Liver (tissue), 9 donors: ENCODE results near the gene LLGL2. TPM values are rescaled to one million over a fixed set of nuclear protein-coding genes. Genes with fewer than 3 reads are reported as not detected.
A peak's percentile ranks its signal among the peaks of the same experiment; 100 is the strongest.

Experiments used
- DNase-seq: peaks from one replicate; pipeline ENCODE4 v3.0.0-alpha.2; 2017; ENCODE audit warnings: low spot score
- H3K27ac ChIP-seq, 2 donors: one replicate each; pipeline ENCODE4 v1.7.0; 2013; ENCODE audit warnings: inconsistent platforms in 2 of 2, low read length in 2 of 2, control low read depth in 1 of 2, low read depth in 1 of 2, mild to moderate bottlenecking in 1 of 2
- H3K27me3 ChIP-seq, 4 donors: one replicate each; pipeline versions ENCODE4 v1.6.1 to v1.7.0; 2013; ENCODE audit warnings: low read length in 3 of 4, inconsistent platforms in 1 of 4, mild to moderate bottlenecking in 1 of 4, moderate library complexity in 1 of 4; ENCODE audit not compliant: control insufficient read depth in 4 of 4, insufficient read depth in 4 of 4
- H3K36me3 ChIP-seq, 4 donors: one replicate each; pipeline versions ENCODE4 v1.6.1 to v1.7.0; 2013; ENCODE audit warnings: low read length in 3 of 4, mild to moderate bottlenecking in 3 of 4, low read depth in 1 of 4, moderate library complexity in 1 of 4; ENCODE audit not compliant: control insufficient read depth in 4 of 4, insufficient read depth in 3 of 4
- H3K4me1 ChIP-seq, 4 donors: one replicate each; pipeline versions ENCODE4 v1.6.1 to v1.7.0; 2013; ENCODE audit warnings: low read length in 3 of 4, mild to moderate bottlenecking in 3 of 4, moderate library complexity in 1 of 4; ENCODE audit not compliant: control insufficient read depth in 4 of 4, insufficient read depth in 4 of 4
- H3K4me3 ChIP-seq, 3 donors: one replicate each; pipeline versions ENCODE4 v1.6.1 to v1.7.0; 2013; ENCODE audit warnings: low read length in 3 of 3, control low read depth in 1 of 3, low read depth in 1 of 3, mild to moderate bottlenecking in 1 of 3
- H3K9ac ChIP-seq, 2 donors: one replicate each; pipeline ENCODE4 v1.7.0; 2013; ENCODE audit warnings: low read length in 2 of 2, mild to moderate bottlenecking in 2 of 2, moderate library complexity in 2 of 2, control low read depth in 1 of 2, low read depth in 1 of 2
- H3K9me3 ChIP-seq, 4 donors: one replicate each; pipeline versions ENCODE4 v1.6.1 to v1.7.0; 2013; ENCODE audit warnings: low read length in 3 of 4; ENCODE audit not compliant: control insufficient read depth in 4 of 4
- CTCF ChIP-seq: fragments of 150-350 bp; IDR thresholded peaks from 2 replicates; pipeline ENCODE4 v1.5.1; 2017; ENCODE audit warnings: improper control_type of control experiment, low read depth, low read length; ENCODE audit not compliant: missing input control
- EGR1 ChIP-seq, 2 donors: IDR thresholded peaks; 2 replicates each; pipeline ENCODE4 v1.6.1; 2016 to 2018; ENCODE audit warnings: antibody characterized with exemption in 2 of 2, low read depth in 2 of 2
- HNF4A ChIP-seq, 2 donors: conservative IDR thresholded peaks; 2 replicates each; pipeline ENCODE4 v1.6.1; 2016; ENCODE audit warnings: antibody characterized with exemption in 2 of 2, mild to moderate bottlenecking in 2 of 2
- JUND ChIP-seq, 2 donors: IDR thresholded peaks; 2 replicates each; pipeline ENCODE4 v1.6.1; 2016; ENCODE audit warnings: antibody characterized with exemption in 2 of 2
- NR2F2 ChIP-seq: IDR thresholded peaks from 2 replicates; pipeline ENCODE4 v1.6.1; 2016; ENCODE audit warnings: antibody characterized with exemption
- REST ChIP-seq: IDR thresholded peaks from 2 replicates; pipeline ENCODE4 v1.6.1; 2016; ENCODE audit warnings: antibody characterized with exemption, mild to moderate bottlenecking
- SP1 ChIP-seq: IDR thresholded peaks from 2 replicates; pipeline ENCODE4 v1.6.1; 2018; ENCODE audit warnings: antibody characterized with exemption, mild to moderate bottlenecking
- ZBTB33 ChIP-seq: IDR thresholded peaks from 2 replicates; pipeline ENCODE4 v1.6.1; 2016; ENCODE audit warnings: antibody characterized with exemption
- WGBS: extraction: QIAGEN DNeasy Blood & Tissue Kit; methylation state at CpG from one replicate; pipeline ENCODE4 v1.1.7; 2013; 5-methylcytosine and 5-hydroxymethylcytosine counted together
- polyA plus RNA-seq, 2 donors: library from polyadenylated mRNA; stranded (reverse) in 1 of 2; unstranded in 1 of 2; fragments of 200-250 nt in 1 of 2; fragments of >200 nt in 1 of 2; fragmentation: Nextera tagmentation in 1 of 2; extraction: Ambion mirVana in 1 of 2; gene quantifications; one replicate each; pipeline versions ENCODE4 v1.2.1 to v1.2.3, GENCODE V29; 2013 to 2015
- total RNA-seq, 2 donors: library from RNA; depleted of rRNA; stranded (reverse); fragments of >200 nt; gene quantifications; one replicate each; pipeline ENCODE4 v1.2.3, GENCODE V29; 2014
- donor health status: healthy.
- donor health status: healthy.
- donor health status: healthy.
- donor health status: healthy.
- donor health status: healthy.

LLGL2 gene
- total and polyA plus RNA-seq, 4 donors: 23.2 to 69.6 (median 38.5) TPM

GRCh38 chr17:75489511-75489955 lies 36.0 kb upstream of the LLGL2 start (continued):
- no peak for TF ChIP-seq REST
- TF ChIP-seq SP1: no peak
- TF ChIP-seq NR2F2: no peak
- TF ChIP-seq CTCF: no peak

- no peaks in the 10 kb centered on the region for H3K9me3 ChIP-seq
- peaks cover 0 to 39% (median 12%) of the 10 kb centered on the region in 4 donors for H3K36me3 ChIP-seq
- H3K4me3 ChIP-seq: no peak overlapping the region
- no peak overlapping the region for H3K9ac ChIP-seq
- peak overlapping the region in 1 of 2 donors; percentile 16 for H3K27ac ChIP-seq
- H3K4me1 ChIP-seq: peaks cover 0 to 22% (median 4%) of the 10 kb centered on the region in 4 donors
- 66% methylated on average over 14 of the region's 14 CpGs for WGBS
- no peak for DNase-seq
- TF ChIP-seq EGR1 (IDR thresholded peaks at IDR 0.05; ENCODE audit: low read depth in 2 of 2) (no peak), JUND (IDR thresholded peaks at IDR 0.05) (no peak)
- H3K27me3 ChIP-seq: no peaks in the 10 kb centered on the region
These were observed 35.2 kb upstream of the LLGL2 start for GRCh38 chr17:75490173-75490743.

GRCh38 chr17:75490953-75491649 lies 34.4 kb upstream of the LLGL2 start:
- Histone ChIP-seq H3K27ac (no peak overlapping the region), H3K36me3 (peaks cover 0 to 47% (median 15%) of the 10 kb centered on the region in 4 donors), H3K9me3 (no peaks in the 10 kb centered on the region), H3K9ac (no peak overlapping the region), H3K4me3 (no peak overlapping the region), H3K4me1 (peaks cover 0 to 22% (median 4%) of the 10 kb centered on the region in 4 donors), H3K27me3 (no peaks in the 10 kb centered on the region)
- WGBS: 91% methylated on average over 19 of the region's 19 CpGs
- DNase-seq: no peak
- TF ChIP-seq NR2F2 (no peak), ZBTB33 (no peak), HNF4A (conservative IDR thresholded peaks at IDR 0.05) (no peak)
